Measurements from ENCODE around the gene TMEM106C. TPM values are rescaled to one million over a fixed set of nuclear protein-coding genes. Genes with fewer than 3 reads are reported as not detected.

TMEM106C gene
- polyA plus RNA-seq, 1 donor, result 218 TPM

DNA sequence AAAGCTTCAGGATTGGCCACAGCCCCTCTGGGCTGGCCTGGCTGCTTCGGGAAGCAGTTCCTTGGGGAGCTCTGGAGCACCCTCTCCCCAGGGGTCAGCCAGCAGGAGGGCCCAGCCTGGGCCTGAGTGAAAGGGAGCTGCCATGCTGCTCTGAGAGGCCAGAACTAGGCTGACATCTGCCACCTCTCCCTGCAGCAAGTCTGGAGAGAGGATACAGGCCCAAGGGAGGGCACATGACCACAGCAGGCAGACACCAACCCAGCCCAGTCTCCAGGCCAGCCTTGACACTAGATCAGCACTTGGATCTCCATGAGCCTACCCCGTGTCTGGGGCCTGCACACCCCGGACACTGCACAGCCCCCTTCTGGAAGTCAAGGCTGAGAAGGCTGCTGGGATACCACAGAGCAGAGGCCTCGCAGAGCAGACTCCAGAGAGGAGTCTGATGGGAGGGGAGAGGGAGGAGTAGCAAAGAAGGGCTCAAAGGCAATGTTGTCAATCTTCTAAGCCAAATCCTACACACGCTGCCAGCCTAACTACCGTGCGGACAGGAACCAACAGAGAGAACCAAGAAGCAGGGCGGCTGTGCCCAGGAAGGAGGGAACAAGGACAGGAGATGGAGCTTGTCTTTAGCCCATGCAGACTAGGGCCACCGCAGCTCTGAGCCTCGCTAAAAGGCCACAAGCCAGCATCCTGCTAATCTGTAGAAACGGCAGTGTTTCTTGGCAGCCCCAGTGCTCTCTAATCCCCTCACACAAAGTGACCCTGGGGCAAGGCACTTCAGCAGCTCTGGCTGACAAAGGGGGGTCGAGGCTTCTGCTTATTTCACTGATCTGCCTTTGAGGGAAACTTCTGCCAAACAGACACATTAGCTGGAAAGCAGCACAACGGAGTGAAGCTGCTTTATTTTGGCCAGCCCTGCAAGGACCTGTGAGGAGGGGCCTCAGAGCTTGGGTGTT, 28.0 kb downstream of the TMEM106C start:
- DNase-seq, result no peak
- no peaks in the 10 kb centered on the region for H3K27me3 ChIP-seq (ENCODE audit: control insufficient read depth, insufficient read depth, low read length)
- WGBS (ENCODE audit: insufficient coverage, low lambda C conversion rate), result no CpG with 5 or more reads among the region's 13 CpGs
- no peak overlapping the region for H3K4me3 ChIP-seq (ENCODE audit: low read length)
- no peaks in the 10 kb centered on the region for H3K36me3 ChIP-seq (ENCODE audit: control insufficient read depth, insufficient read depth, low read length)
- H3K27ac ChIP-seq (ENCODE audit: low read length), result no peak overlapping the region
- H3K4me1 ChIP-seq (ENCODE audit: control insufficient read depth, insufficient read depth, low read length), result no peaks in the 10 kb centered on the region
- no peaks in the 10 kb centered on the region for H3K9me3 ChIP-seq (ENCODE audit: control insufficient read depth, low read depth, low read length)

GRCh38 chr12:47992776-47993175, 29.4 kb downstream of the TMEM106C start:
- Histone ChIP-seq H3K27me3 (ENCODE audit: control insufficient read depth, insufficient read depth, low read length) (peaks cover under 1% of the 10 kb centered on the region), H3K36me3 (ENCODE audit: control insufficient read depth, insufficient read depth, low read length) (no peaks in the 10 kb centered on the region), H3K9me3 (ENCODE audit: control insufficient read depth, low read depth, low read length) (no peaks in the 10 kb centered on the region), H3K4me3 (ENCODE audit: low read length) (no peak overlapping the region), H3K4me1 (ENCODE audit: control insufficient read depth, insufficient read depth, low read length) (no peaks in the 10 kb centered on the region), H3K27ac (ENCODE audit: low read length) (no peak overlapping the region)
- no peak for DNase-seq
- no CpG with 5 or more reads among the region's 10 CpGs for WGBS (ENCODE audit: insufficient coverage, low lambda C conversion rate)

DNA sequence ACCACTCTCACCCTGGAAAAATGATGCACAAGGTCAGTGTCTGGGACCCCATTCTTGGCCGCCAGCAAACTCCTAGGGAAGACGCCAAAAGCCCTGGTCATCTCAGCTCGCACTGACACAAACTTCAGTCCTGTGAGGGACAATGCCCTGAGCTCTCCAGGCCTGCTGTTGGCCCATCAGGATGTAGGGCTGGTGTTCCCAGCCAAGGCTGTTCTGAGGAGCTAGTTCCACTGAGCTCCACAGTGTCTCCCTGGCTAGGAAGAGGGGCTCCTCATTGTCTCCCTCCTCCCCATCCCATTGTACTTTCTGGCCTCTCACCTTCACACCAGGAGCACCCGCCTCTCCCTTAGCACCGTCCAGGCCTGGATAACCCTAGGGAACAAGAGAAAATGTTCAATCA, 30.1 kb downstream of the TMEM106C start:
- no peak overlapping the region for H3K27ac ChIP-seq (ENCODE audit: low read length)
- no peaks in the 10 kb centered on the region for H3K9me3 ChIP-seq (ENCODE audit: control insufficient read depth, low read depth, low read length)
- no peak overlapping the region for H3K4me3 ChIP-seq (ENCODE audit: low read length)
- no peaks in the 10 kb centered on the region for H3K36me3 ChIP-seq (ENCODE audit: control insufficient read depth, insufficient read depth, low read length)
- peaks cover 4% of the 10 kb centered on the region for H3K27me3 ChIP-seq (ENCODE audit: control insufficient read depth, insufficient read depth, low read length)
- DNase-seq, result no peak
- no CpG with 5 or more reads among the region's 5 CpGs for WGBS (ENCODE audit: insufficient coverage, low lambda C conversion rate)
- no peaks in the 10 kb centered on the region for H3K4me1 ChIP-seq (ENCODE audit: control insufficient read depth, insufficient read depth, low read length)

GRCh38 chr12:47995981-47996401, 32.6 kb downstream of the TMEM106C start:
- H3K27me3 ChIP-seq (ENCODE audit: control insufficient read depth, insufficient read depth, low read length), result peaks cover 21% of the 10 kb centered on the region
- H3K36me3 ChIP-seq (ENCODE audit: control insufficient read depth, insufficient read depth, low read length), result no peaks in the 10 kb centered on the region
- no peak overlapping the region for H3K27ac ChIP-seq (ENCODE audit: low read length)
- no peaks in the 10 kb centered on the region for H3K4me1 ChIP-seq (ENCODE audit: control insufficient read depth, insufficient read depth, low read length)
- 100% methylated on average over 1 of the region's 4 CpGs for WGBS (ENCODE audit: insufficient coverage, low lambda C conversion rate)
- peak in 1 of 2 donors; percentile 32 for DNase-seq
- H3K4me3 ChIP-seq (ENCODE audit: low read length), result no peak overlapping the region
- no peaks in the 10 kb centered on the region for H3K9me3 ChIP-seq (ENCODE audit: control insufficient read depth, low read depth, low read length)

- peaks cover 33% of the 10 kb centered on the region for H3K27me3 ChIP-seq (ENCODE audit: control insufficient read depth, insufficient read depth, low read length)
- DNase-seq, result no peak
- no CpG with 5 or more reads among the region's 3 CpGs for WGBS (ENCODE audit: insufficient coverage, low lambda C conversion rate)
Measured at GRCh38 chr12:47997321-47997720, 33.9 kb downstream of the TMEM106C start.

DNA sequence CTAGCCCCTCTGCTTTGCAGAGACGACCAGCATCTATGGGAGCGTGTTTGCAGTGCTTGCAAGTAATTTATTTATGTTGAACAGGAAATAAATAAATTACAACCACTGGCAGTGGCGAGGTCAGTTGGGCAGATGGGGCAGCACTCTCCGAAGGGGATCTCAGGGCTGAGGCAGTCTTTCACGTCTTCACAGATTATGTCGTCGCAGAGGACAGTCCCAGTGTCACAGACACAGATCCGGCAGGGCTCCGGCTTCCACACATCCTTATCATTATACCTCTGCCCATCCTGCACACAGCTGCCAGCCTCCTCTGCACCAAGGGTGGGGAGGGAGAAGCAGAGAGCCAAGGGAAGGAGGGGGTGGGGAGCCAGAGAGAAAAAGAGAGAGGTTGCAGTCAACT, 36.4 kb downstream of the TMEM106C start:
- no peak for DNase-seq
- WGBS (ENCODE audit: insufficient coverage, low lambda C conversion rate), result no CpG with 5 or more reads among the region's 9 CpGs
- peaks cover 7% of the 10 kb centered on the region for H3K9me3 ChIP-seq (ENCODE audit: control insufficient read depth, low read depth, low read length)
- no peak overlapping the region for H3K27ac ChIP-seq (ENCODE audit: low read length)
- H3K4me3 ChIP-seq (ENCODE audit: low read length), result no peak overlapping the region
- peaks cover 58% of the 10 kb centered on the region for H3K27me3 ChIP-seq (ENCODE audit: control insufficient read depth, insufficient read depth, low read length)
- no peaks in the 10 kb centered on the region for H3K36me3 ChIP-seq (ENCODE audit: control insufficient read depth, insufficient read depth, low read length)
- peaks cover 32% of the 10 kb centered on the region for H3K4me1 ChIP-seq (ENCODE audit: control insufficient read depth, insufficient read depth, low read length)

More at GRCh38 chr12:47997321-47997720, 33.9 kb downstream of the TMEM106C start:
- H3K4me1 ChIP-seq (ENCODE audit: control insufficient read depth, insufficient read depth, low read length), result peaks cover 11% of the 10 kb centered on the region
- no peaks in the 10 kb centered on the region for H3K9me3 ChIP-seq (ENCODE audit: control insufficient read depth, low read depth, low read length)
- no peak overlapping the region for H3K4me3 ChIP-seq (ENCODE audit: low read length)
- H3K27ac ChIP-seq (ENCODE audit: low read length), result no peak overlapping the region
- H3K36me3 ChIP-seq (ENCODE audit: control insufficient read depth, insufficient read depth, low read length), result no peaks in the 10 kb centered on the region

GRCh38 chr12:48000878-48001504, 37.6 kb downstream of the TMEM106C start:
- Histone ChIP-seq H3K36me3 (ENCODE audit: control insufficient read depth, insufficient read depth, low read length) (no peaks in the 10 kb centered on the region), H3K9me3 (ENCODE audit: control insufficient read depth, low read depth, low read length) (peaks cover 7% of the 10 kb centered on the region), H3K27me3 (ENCODE audit: control insufficient read depth, insufficient read depth, low read length) (peaks cover 70% of the 10 kb centered on the region), H3K4me1 (ENCODE audit: control insufficient read depth, insufficient read depth, low read length) (peaks cover 35% of the 10 kb centered on the region), H3K4me3 (ENCODE audit: low read length) (peak overlapping the region; percentile 38), H3K27ac (ENCODE audit: low read length) (peak overlapping the region; percentile 22)
- WGBS (ENCODE audit: insufficient coverage, low lambda C conversion rate), result no CpG with 5 or more reads among the region's 18 CpGs
- peak in 1 of 2 donors; percentile 69 for DNase-seq

DNA sequence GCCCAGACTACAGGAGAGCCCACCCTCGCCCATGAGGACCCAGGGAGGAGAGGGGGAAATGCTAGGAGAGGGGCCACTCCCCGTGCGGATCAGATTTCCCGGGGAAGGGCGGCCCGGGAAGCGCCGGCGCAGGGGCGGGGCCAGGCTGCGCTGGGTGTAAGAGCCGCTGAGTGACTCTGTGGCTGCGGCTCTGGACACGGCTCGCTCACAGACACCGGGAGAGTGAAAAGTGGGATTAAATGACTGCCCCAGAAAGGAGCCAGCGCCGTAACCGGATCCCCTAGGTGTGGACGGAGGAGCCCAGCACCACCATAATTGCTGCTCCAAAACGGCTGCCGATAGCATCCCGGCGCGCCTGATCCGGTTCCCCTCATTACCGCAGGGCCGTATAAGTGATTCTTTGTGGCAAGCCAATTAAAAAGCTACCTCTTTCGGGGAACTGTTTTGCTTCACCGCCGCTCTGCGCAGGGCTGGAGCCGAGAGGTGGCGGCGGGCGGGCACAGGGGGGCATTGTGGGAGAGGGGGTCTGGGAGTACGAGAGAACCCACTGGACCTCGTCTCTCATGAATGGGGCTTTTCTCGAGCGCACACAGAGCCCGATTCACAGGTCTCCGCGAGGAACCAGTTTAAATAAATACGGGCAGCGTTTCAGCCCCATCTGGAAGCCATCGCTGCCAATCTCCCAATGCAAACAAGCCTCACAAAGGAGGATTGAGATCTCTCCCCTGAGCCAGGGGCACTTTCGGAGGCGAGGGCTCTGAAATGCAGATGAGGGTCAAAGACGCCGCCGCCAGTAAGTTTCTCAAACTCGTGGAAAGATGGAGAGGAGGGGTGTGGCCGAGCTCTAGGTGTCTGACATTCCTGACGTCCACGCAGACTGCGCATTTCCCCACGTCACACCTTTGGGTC, 38.4 kb downstream of the TMEM106C start:
- DNase-seq, result peak in 1 of 2 donors; percentile 54
- H3K36me3 ChIP-seq (ENCODE audit: control insufficient read depth, insufficient read depth, low read length), result no peaks in the 10 kb centered on the region
- peak overlapping the region; percentile 38 for H3K4me3 ChIP-seq (ENCODE audit: low read length)
- H3K27ac ChIP-seq (ENCODE audit: low read length), result peak overlapping the region; percentile 22
- peaks cover 35% of the 10 kb centered on the region for H3K4me1 ChIP-seq (ENCODE audit: control insufficient read depth, insufficient read depth, low read length)
- peaks cover 71% of the 10 kb centered on the region for H3K27me3 ChIP-seq (ENCODE audit: control insufficient read depth, insufficient read depth, low read length)
- H3K9me3 ChIP-seq (ENCODE audit: control insufficient read depth, low read depth, low read length), result peaks cover 7% of the 10 kb centered on the region
- no CpG with 5 or more reads among the region's 57 CpGs for WGBS (ENCODE audit: insufficient coverage, low lambda C conversion rate)

DNA sequence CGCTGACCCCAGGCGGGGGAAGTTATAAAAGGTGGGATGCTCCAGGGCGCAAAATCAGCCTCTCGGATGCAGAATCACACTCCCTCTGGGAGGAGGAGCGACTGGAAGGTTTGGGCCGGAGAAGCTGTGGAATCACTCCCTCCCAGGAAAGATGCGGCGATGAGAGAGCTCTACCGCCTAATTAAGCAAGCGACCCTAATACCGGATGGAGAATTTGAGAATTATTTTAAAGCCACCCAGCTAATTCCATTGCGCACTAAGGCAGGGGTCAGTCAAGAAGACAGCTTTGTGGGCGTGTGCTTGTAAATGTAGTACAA, 39.0 kb downstream of the TMEM106C start:
- Histone ChIP-seq H3K36me3 (ENCODE audit: control insufficient read depth, insufficient read depth, low read length) (no peaks in the 10 kb centered on the region), H3K4me1 (ENCODE audit: control insufficient read depth, insufficient read depth, low read length) (peaks cover 35% of the 10 kb centered on the region), H3K9me3 (ENCODE audit: control insufficient read depth, low read depth, low read length) (peaks cover 7% of the 10 kb centered on the region), H3K27me3 (ENCODE audit: control insufficient read depth, insufficient read depth, low read length) (peaks cover 71% of the 10 kb centered on the region), H3K4me3 (ENCODE audit: low read length) (peak overlapping the region; percentile 38), H3K27ac (ENCODE audit: low read length) (no peak overlapping the region)
- 8% methylated on average over 5 of the region's 13 CpGs for WGBS (ENCODE audit: insufficient coverage, low lambda C conversion rate)
- no peak for DNase-seq

DNA sequence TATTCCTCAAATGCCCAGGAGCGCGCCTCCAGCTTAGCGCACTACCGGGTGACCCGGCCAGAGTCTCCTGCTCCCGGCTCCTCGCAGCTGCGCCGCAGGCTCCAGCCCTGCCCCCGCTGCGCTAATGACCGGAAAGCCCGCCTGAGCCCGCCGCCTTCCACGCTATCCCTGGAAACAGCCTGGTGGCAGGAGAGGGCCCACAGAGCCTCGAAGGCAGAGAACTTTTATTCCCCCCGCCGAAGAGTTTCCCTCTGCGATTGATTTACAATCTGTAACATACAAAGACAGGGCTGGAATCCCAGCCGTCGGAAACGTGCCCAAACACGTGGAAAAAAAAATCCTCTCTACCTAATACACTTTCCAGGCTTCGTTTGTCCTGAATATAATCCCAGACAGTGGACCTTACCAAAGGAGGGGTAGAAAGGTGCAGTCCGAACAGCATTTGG, 39.4 kb downstream of the TMEM106C start:
- Histone ChIP-seq H3K27me3 (ENCODE audit: control insufficient read depth, insufficient read depth, low read length) (peaks cover 71% of the 10 kb centered on the region), H3K27ac (ENCODE audit: low read length) (no peak overlapping the region), H3K36me3 (ENCODE audit: control insufficient read depth, insufficient read depth, low read length) (no peaks in the 10 kb centered on the region), H3K4me3 (ENCODE audit: low read length) (peak overlapping the region; percentile 19), H3K4me1 (ENCODE audit: control insufficient read depth, insufficient read depth, low read length) (peaks cover 35% of the 10 kb centered on the region), H3K9me3 (ENCODE audit: control insufficient read depth, low read depth, low read length) (peaks cover 7% of the 10 kb centered on the region)
- DNase-seq, result peak in 1 of 2 donors; percentile 72
- WGBS (ENCODE audit: insufficient coverage, low lambda C conversion rate), result no CpG with 5 or more reads among the region's 26 CpGs

Measured in large intestine (tissue), 3 donors.